Measurements from ENCODE around the gene OR2M7. TPM values are rescaled to one million over a fixed set of nuclear protein-coding genes. Genes with fewer than 3 reads are reported as not detected.
"Not testable (repeated sequence)": the region's sequence is repeated elsewhere in the genome, so short reads cannot be mapped to it uniquely, and the experiment has no call there.

OR2M7 gene
- total RNA-seq, 1 donor from 2014 or later, result not detected

DNA sequence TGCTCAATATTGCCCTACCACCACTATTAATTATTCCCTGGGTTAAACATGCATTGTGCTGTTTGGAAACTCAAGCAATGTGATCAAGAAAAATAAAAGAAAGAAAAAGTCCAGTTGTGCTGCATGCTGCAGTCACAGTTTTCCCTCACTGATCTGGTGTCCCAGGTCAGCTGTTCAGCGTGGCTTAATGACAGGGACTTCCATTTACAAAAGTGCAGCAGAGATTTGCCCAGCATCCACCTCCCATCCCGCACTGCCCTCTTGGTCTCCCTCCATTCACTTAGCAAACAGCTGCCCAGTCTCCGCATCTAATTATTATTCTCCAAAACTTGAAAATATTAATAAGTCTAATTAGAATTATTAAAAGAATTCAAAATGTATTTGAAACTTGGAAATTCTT is 35.0 kb upstream of the OR2M7 start:
- no peaks in the 10 kb centered on the region for H3K4me1 Mint-ChIP-seq (ENCODE audit: low read depth, unreplicated experiment)
- H3K27ac Mint-ChIP-seq (ENCODE audit: unreplicated experiment), result no peak overlapping the region
- H3K36me3 Mint-ChIP-seq (ENCODE audit: unreplicated experiment), result peaks cover 6% of the 10 kb centered on the region
- TF ChIP-seq, protein P1, sequence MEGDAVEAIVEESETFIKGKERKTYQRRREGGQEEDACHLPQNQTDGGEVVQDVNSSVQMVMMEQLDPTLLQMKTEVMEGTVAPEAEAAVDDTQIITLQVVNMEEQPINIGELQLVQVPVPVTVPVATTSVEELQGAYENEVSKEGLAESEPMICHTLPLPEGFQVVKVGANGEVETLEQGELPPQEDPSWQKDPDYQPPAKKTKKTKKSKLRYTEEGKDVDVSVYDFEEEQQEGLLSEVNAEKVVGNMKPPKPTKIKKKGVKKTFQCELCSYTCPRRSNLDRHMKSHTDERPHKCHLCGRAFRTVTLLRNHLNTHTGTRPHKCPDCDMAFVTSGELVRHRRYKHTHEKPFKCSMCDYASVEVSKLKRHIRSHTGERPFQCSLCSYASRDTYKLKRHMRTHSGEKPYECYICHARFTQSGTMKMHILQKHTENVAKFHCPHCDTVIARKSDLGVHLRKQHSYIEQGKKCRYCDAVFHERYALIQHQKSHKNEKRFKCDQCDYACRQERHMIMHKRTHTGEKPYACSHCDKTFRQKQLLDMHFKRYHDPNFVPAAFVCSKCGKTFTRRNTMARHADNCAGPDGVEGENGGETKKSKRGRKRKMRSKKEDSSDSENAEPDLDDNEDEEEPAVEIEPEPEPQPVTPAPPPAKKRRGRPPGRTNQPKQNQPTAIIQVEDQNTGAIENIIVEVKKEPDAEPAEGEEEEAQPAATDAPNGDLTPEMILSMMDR (IDR thresholded peaks at IDR 0.05; ENCODE audit: partially characterized antibody, unreplicated experiment), result no peak
- DNase-seq, result no peak
- H3K4me3 Mint-ChIP-seq (ENCODE audit: unreplicated experiment), result no peak overlapping the region
- peaks cover 10% of the 10 kb centered on the region for H3K9me3 Mint-ChIP-seq (ENCODE audit: unreplicated experiment)
- H3K27me3 Mint-ChIP-seq (ENCODE audit: unreplicated experiment), result peaks cover 1% of the 10 kb centered on the region

DNA sequence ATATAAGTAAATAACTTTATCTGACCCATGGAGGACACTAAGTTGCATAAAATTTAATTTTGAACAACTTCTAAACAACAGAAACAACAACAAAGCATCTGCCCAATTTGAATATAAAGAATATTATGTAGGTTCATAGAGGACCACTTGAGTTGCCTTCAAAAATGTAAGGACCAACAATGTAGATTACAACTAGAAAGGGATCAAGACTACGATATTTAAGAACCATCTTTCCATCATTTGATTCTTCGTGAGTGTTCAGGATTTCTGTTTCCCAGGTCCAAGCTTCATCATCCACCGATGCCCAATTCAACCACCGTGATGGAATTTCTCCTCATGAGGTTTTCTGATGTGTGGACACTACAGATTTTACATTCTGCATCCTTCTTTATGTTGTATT is 24.1 kb upstream of the OR2M7 start, which contains the start of gene OR14C36:
Gene OR14C36, plus strand, starts transcription at position 301 of the 400 bp plus-strand sequence. Its CDS starts 0 bp downstream, at position 301.
- Mint-ChIP-seq H3K27ac (ENCODE audit: unreplicated experiment) (no peak within 1 kb of the TSS), H3K4me1 (ENCODE audit: low read depth, unreplicated experiment) (no peaks in the 10 kb centered on the region), H3K9me3 (ENCODE audit: unreplicated experiment) (peaks cover 5% of the 10 kb centered on the region), H3K4me3 (ENCODE audit: unreplicated experiment) (no peak within 1 kb of the TSS), H3K36me3 (ENCODE audit: unreplicated experiment) (peaks cover 5% of the 10 kb centered on the region), H3K27me3 (ENCODE audit: unreplicated experiment) (no peaks in the 10 kb centered on the region)
- DNase-seq, result no peak
- TF ChIP-seq, protein P1 (IDR thresholded peaks at IDR 0.05; ENCODE audit: partially characterized antibody, unreplicated experiment), result no peak

DNA sequence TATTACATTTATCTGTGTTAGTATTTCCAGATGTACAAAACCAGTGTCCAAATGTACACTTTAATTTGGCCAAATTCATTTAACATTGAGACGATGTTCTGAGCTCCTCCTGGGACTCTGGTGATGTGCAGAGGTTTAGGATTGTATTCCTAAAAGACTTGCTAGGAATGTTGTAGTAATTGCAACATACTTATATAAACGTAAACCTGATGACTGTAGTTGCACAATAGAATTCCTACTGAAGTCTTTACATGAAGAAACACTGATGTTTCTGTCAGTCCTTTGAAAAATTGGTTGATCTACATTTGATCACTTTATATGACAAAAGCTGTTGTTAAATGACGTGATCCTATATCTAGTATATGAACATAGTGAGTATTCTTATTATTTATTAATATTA is 19.1 kb upstream of the OR2M7 start:
- H3K27me3 Mint-ChIP-seq (ENCODE audit: unreplicated experiment), result peaks cover 3% of the 10 kb centered on the region
- no peak for DNase-seq
- H3K9me3 Mint-ChIP-seq (ENCODE audit: unreplicated experiment), result peaks cover 9% of the 10 kb centered on the region
- TF ChIP-seq, protein P1 (IDR thresholded peaks at IDR 0.05; ENCODE audit: partially characterized antibody, unreplicated experiment), result no peak
- H3K4me3 Mint-ChIP-seq (ENCODE audit: unreplicated experiment), result no peak overlapping the region
- H3K27ac Mint-ChIP-seq (ENCODE audit: unreplicated experiment), result no peak overlapping the region
- no peaks in the 10 kb centered on the region for H3K4me1 Mint-ChIP-seq (ENCODE audit: low read depth, unreplicated experiment)
- no peaks in the 10 kb centered on the region for H3K36me3 Mint-ChIP-seq (ENCODE audit: unreplicated experiment)

DNA sequence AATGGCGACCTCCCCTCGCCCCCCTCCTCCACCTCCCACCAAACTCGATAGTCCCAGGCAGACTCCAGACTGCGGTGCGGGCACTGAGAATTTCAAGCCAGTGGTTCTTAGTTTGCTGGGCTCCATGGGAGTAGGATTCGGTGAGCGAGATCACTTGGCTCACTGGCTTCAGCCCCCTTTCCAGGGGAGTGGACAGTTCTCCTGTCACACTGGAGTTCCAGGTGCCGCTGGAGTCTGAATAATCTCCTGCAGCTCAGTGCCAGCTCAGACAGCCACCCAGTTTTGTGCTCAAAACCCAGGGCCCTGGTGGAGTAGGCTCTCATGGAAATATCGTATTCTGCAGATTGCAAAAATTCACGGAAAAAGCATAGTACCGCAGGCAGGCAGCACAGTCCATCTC is 7.6 kb downstream of the OR2M7 start:
- H3K27ac Mint-ChIP-seq (ENCODE audit: unreplicated experiment), result no peak overlapping the region
- TF ChIP-seq, protein P1 (IDR thresholded peaks at IDR 0.05; ENCODE audit: partially characterized antibody, unreplicated experiment), result no peak
- no peak for DNase-seq
- no peaks in the 10 kb centered on the region for H3K4me1 Mint-ChIP-seq (ENCODE audit: low read depth, unreplicated experiment)
- no peaks in the 10 kb centered on the region for H3K27me3 Mint-ChIP-seq (ENCODE audit: unreplicated experiment)
- no peak overlapping the region for H3K4me3 Mint-ChIP-seq (ENCODE audit: unreplicated experiment)
- H3K9me3 Mint-ChIP-seq (ENCODE audit: unreplicated experiment), result peaks cover 31% of the 10 kb centered on the region
- peaks cover 10% of the 10 kb centered on the region for H3K36me3 Mint-ChIP-seq (ENCODE audit: unreplicated experiment)

DNA sequence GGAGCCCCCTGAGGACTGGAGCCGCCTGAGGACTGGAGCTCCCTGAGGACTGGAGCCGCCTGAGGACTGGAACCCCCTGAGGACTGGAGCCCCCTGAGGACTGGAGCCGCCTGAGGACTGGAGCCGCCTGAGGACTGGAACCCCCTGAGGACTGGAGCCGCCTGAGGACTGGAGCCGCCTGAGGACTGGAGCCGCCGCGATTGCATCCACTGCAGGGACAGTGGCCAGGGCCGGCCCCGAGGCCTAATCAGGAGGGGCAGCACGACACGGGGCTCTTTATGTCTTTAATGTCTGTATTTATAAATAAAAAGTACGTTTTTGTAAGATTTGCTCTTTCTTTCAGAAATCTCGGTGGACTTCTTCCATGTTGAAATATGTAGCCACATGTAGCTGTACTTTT is 17.6 kb downstream of the OR2M7 start:
- not testable (repeated sequence) for H3K9me3 Mint-ChIP-seq (ENCODE audit: unreplicated experiment); DNase-seq; H3K4me1 Mint-ChIP-seq (ENCODE audit: low read depth, unreplicated experiment); H3K36me3 Mint-ChIP-seq (ENCODE audit: unreplicated experiment); H3K27me3 Mint-ChIP-seq (ENCODE audit: unreplicated experiment); H3K27ac Mint-ChIP-seq (ENCODE audit: unreplicated experiment); H3K4me3 Mint-ChIP-seq (ENCODE audit: unreplicated experiment)
